A673 (cell line): ENCODE data around the gene WDR72.

Source experiments
- CTCF ChIP-seq: fragments of 300-800, 200-600 bp; sonication (generic); conservative IDR thresholded peaks from 2 replicates; pipeline ENCODE4 v1.5.1; 2017; ENCODE audit warnings: low read depth, mild to moderate bottlenecking, antibody characterized with exemption, low read length, moderate library complexity, mixed read lengths
- EZH2 ChIP-seq: fragments of 200-600 bp; sonication (generic); IDR thresholded peaks from 2 replicates; pipeline ENCODE4 v1.6.1; 2017; ENCODE audit warnings: borderline replicate concordance, low read depth, mild to moderate bottlenecking, mixed read lengths, antibody characterized with exemption, low read length; ENCODE audit not compliant: poor library complexity, severe bottlenecking

GRCh38 chr15:53757906-53758305 lies 1.6 kb downstream of the WDR72 start:
- TF ChIP-seq CTCF = no peak
- TF ChIP-seq EZH2 = no peak
